NOMO-1 treated with DMSO at 0.1 percent for 48 hours (cell line): ENCODE results near the gene HAUS8.

Experiments
- DNase-seq: peaks from one replicate; lab custom pipeline; 2025; ENCODE audit not compliant: unreplicated experiment; lab: John Stamatoyannopoulos, UW

HAUS8 gene

GRCh38 chr19:17076543-17076991, 1.3 kb upstream of the HAUS8 start:
- DNase-seq: no peak

DNA sequence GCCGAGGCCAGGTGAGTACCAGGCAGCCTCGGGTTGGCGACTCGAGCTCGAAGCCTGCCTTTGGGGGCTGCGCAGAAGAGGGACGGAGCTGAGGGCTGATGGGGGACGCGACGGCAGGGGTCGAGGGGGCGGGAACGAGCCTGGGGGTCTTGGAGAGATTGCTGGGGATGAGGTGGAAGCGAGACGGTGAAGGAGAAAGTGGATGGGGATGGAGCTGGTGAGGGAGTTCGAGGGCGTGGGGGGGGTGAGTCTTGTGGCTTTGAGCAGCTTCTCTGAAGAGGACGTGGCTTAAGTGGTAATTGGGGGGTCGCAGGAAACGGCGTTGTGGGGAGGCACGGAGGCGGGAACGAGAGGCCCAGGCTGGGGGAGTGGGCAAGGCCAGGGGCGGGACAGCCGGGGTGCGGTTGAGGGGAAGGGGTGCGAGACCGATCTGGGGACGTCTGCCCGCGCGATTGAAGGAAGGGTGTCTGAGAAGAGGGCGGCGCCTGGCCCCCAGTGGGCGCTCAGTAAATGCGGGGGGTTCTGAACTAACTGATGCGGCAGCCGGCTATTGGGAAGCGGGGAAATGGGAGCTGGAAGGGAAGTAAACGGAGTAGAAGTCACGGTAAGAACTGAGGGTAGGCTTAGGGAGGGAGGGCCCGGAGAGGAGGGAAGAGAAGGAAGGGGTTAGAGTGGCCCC, 751 bp upstream of the HAUS8 start:
- DNase-seq: peak; percentile 37

DNA sequence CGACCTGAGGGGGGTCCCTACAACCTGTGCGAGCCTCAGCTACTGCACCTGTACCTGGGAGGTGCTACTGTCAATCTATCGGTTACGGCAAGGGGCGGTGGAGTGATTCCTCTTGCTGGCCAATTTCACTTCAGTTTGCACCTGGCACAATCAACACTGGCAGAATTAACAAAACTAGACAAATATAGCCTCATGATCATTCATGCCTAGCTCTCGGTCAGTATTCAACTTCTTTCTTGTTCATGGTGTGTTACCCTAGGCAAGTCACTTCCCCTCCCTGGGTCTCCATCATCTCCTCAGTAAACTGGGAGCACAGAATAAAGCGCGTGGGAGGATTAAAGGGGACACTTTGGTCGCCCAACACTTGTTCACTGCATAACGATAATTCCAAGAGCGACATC, 618 bp downstream of the HAUS8 start:
- no peak for DNase-seq

GRCh38 chr19:17073869-17074633, 1.2 kb downstream of the HAUS8 start:
- no peak for DNase-seq

DNA sequence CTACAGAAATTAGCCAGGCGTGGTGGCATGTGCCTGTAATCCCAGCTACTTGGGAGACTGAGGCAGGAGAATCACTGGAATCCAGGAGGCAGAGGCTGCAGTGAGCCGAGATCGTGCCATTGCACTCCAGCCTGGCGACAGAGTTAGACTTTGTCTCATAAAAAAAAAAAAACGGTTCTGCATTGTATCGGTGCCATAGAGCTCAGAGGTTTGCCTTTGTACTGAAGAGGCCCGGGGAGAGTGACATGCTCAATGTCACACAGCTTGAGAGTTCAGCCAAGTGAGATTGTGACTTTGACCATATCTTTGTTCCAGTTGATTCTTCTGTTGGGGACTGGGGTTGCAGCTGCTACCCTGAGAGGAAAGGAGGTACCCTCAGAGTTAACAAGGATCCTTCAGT, 4.3 kb downstream of the HAUS8 start:
- DNase-seq: no peak

DNA sequence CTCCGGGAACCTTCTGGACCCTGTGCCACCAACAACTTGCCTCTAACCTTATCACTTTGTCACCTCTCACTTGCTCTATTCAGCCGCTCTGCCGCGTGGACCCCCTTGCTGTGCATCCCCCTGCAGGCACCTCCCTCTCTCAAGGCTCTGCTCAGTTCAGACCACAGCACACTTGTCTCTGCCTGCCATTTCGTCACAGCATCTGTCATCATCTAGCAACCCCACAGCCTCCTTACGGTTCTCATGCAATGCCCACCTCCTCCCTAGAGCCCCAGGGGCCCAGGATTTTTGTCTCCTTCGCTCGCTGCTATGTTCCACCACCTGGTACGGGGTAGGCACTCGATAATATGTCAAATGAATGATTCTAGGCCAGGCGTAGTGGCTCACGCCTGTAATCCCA, 4.8 kb downstream of the HAUS8 start:
- DNase-seq: no peak

DNA sequence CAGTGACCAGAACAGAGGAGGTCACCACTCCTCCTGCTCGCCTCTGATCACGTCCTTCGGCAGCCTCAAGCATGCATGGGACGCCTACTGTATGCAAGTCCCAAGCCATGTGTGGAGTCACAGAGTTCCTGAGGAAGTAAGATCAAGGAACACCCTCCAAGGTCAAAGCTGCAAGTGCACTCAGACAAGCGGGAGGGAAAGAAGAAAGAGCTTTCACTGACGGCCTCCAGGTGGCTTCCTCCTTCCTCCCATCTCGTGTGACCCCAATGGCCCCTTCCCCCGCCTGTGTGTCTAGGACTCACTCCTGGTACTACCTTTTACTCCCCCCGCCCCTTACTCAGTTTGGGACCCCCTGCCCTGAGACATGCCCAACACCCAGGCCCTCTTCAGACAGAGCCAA, 6.1 kb downstream of the HAUS8 start:
- no peak for DNase-seq

DNA sequence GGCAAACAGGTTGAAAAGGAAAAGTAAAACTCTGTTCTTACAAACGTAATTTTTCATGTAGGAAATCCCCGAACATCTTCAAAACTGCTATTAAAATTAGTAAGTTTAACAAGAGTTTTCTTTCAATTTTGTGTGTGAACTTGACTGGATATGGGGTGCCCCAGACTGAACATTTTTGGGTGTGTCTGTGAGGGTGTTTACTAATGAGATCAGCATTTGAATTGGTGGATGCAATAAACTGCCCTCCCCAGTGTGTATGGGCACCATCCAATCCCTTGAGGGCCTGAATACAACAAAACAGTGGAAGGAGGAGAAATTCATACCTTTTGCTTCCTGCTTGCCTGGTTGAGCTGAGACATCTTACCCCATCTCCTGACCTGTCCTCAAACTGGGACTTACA, 11.8 kb downstream of the HAUS8 start:
- DNase-seq: no peak

DNA sequence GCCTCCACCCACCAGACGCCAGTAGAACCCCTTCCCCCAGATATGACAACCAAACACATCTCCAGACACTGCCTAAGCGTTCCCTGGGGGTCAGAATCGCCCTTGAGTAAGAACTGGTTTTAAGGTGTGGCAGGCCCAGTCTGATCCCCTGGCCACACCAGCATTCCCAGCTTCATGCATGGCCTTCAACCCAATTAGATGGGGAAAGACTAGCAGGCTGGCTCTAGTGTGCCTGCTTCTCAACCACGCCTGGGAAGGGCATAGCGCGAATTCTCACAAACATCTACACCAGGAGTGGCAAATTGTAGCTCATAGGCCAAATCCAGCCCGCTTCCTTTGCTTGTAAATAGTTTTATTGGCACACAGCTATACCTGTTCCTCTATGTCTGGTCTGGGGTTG, 13.6 kb downstream of the HAUS8 start:
- no peak for DNase-seq

GRCh38 chr19:17061205-17061604, 14.0 kb downstream of the HAUS8 start:
- DNase-seq: no peak

GRCh38 chr19:17060802-17061201, 14.4 kb downstream of the HAUS8 start:
- no peak for DNase-seq

DNA sequence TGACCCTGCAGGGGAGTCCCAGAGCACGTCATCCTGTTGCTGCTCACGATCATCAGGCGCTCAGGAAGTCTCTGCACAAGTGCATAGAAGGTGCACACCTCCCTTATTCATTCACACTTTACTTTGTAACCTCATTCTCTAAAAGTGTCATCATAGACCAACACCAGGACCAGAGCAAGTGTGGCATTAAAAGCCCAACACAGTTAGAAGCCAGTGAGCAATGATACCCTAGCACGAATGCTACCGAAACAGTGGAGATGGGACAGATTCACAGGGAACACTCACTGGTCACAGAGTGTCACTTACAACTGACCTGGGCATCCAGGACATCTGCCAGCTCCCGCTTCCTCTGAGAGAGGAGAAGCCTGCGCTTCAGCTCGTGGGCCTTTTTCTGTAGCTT, 17.0 kb downstream of the HAUS8 start:
- DNase-seq: no peak

DNA sequence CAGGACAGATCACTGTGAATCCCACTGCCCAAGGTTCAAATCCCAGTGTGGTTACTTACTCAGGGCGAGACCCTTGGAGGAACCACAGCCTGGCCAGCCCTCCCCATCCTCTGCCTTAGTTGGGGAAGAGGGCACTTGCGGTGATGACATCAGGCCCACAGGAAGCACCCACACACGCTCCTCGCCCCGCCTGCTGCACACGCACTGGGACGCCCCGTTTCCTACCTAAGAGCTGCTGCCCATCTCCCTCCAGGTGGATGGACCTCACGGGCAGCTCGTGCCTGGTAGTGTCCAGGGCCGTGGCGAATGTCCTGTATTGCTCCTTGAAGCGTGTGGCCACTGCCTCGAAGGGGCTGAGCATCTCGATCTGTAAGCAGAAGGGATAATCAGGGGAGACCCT, 19.6 kb downstream of the HAUS8 start:
- DNase-seq: no peak

DNA sequence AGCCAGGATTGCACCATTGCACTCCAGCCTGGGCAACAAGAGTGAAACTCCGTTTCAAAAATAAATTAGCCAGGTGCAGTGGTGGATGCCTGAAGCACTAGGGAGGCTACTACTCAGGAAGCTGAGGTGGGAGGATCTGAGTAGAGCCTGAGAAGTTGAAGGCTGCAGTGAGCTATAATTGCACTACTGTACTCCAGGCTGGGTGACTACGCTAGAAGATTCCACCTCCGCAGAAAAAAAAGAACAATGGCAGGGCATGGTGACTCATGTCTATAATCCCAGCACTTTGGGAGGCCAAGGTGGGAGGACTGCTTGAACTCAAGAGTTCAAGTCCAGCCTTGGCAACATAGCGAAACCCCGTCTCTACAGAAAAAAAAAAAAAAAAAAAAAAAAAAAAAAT, 20.5 kb downstream of the HAUS8 start:
- DNase-seq: no peak

- peak; percentile 3 for DNase-seq
Observed at GRCh38 chr19:17052439-17052838, 22.8 kb downstream of the HAUS8 start.

- no peak for DNase-seq
Observed at GRCh38 chr19:17049711-17050280, 25.5 kb downstream of the HAUS8 start.

DNA sequence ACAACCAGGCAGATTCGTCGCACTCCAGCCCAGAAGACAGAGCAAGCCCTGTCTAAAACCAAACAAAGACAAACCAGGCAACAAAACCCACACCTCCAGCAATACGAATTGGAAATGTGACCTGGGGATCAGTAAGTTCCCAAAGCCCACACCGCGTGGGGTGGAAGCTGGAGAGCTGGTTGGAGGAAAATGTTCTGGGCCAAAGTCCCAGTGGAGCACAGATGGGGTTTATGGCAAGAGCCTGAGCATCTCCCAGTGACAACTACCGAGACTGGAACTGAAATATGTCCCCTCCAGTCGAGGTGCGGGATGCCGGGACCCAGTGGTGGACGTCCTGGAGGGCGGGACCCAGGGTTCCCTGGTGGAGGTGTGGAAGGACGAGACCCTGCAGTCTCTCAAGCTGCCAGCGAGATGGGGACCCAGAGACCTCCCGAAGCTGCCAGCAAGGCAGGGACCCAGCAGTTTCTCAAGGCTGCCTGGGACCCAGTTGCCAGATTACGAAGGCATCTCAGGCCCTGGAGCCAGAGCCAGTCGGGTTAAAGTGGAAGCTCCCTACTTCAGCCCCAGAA, 26.3 kb downstream of the HAUS8 start:
- DNase-seq: no peak

DNA sequence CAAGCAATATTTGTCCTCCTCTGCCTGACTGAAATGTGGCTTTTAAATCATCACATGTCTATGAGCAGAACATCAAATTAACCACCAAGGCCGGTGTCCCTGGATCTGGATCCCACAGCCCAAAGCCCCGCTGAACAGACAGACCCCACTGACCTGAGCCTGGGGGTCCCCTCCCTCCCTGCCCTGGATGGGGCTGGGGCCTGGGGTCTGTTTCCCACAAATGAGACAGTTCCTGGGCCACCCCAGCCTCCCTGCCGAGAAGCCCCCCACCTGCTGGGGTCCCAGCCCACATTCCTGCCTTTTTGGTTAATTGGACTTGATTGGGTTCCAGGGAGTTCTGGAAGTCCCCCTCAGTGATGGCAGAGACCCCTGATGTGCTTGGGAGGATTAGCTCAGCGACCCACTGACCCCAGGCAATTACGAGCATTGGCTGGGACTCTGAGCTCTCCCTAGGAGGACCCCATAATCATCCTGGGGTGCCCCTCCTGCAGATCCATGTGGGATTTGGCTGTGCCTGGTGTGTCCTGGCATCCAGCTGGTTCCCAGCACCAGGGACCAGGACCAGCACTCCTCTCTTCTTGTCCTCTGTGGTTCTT, 29.2 kb downstream of the HAUS8 start:
- no peak for DNase-seq

- no peak for DNase-seq
Observed at GRCh38 chr19:17043744-17044143, 31.5 kb downstream of the HAUS8 start.

DNA sequence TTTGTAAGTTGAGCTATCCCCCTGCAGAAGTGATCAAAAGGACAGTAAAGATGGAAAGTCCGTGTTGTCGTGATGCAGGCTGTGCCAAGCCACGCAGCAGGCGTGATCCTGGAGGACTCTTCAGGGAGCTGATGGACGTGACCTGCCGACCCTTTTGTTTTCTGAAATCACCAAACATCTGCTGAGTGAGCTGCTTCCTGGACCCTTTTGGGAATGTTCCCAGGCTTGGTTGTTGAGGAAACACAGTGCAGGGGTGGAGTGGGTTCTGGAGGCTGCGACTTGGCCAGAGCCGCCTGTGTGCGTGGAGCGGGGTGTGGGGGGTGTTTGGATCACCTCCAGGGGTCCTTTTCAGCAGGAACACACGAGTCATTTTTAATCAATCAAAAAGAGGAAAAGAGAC, 33.3 kb downstream of the HAUS8 start:
- DNase-seq: no peak

DNA sequence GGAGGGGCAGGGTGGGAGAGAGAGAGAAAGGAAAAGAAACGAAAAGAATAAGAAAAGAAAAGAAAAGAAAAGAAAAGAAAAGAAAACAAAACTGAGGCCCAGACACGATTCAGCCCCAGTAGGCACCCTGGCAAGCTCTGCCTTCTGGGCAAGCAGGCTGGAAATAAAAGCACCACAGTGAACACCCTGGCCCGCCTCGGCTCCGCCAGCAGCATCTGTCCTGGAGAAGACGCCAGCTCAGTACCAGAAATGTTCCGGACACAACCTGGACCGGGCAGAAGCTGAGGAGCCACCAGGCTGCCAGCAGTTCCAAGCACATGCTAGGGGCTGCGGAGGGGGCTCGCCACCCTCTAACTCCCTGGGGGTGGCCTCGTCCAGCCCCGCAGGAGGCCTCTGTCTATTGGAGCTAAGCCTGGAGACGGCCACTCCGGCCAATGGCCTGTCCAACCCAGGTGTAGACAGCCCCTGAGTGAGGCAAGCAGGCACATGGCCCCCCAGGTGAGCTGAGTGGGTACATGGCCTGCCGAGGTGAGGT, 37.2 kb downstream of the HAUS8 start:
- no peak for DNase-seq
